ENCODE measurements around the gene WNK1.

Gene WNK1

DNA sequence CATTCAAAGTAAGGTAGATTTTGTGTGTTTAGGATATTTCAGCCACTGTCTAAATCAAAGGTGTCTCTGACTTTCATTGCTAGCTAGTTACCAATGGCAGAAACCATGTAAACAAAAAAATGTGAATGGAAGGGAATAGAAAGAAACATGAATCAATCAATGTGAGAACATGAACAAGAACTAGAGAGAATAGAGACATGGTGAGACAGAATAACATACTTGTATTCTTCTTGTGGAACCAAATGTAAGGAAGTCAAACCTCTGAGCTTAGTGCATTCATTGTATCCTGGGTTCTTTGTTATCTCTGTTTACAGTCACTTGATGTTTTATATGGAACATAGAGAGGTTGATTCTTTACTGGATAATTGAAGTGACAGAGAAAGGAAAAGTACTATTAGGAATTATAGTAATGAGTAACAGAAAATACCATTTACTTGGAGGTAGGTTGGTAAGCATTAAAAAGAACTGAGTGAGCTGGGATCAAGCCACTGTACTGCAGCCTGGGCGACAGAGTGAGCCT is 2.6 kb upstream of the WNK1 start:
- TF ChIP-seq, protein P1, sequence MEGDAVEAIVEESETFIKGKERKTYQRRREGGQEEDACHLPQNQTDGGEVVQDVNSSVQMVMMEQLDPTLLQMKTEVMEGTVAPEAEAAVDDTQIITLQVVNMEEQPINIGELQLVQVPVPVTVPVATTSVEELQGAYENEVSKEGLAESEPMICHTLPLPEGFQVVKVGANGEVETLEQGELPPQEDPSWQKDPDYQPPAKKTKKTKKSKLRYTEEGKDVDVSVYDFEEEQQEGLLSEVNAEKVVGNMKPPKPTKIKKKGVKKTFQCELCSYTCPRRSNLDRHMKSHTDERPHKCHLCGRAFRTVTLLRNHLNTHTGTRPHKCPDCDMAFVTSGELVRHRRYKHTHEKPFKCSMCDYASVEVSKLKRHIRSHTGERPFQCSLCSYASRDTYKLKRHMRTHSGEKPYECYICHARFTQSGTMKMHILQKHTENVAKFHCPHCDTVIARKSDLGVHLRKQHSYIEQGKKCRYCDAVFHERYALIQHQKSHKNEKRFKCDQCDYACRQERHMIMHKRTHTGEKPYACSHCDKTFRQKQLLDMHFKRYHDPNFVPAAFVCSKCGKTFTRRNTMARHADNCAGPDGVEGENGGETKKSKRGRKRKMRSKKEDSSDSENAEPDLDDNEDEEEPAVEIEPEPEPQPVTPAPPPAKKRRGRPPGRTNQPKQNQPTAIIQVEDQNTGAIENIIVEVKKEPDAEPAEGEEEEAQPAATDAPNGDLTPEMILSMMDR (IDR thresholded peaks at IDR 0.05; ENCODE audit: insufficient read depth, low read depth, low read length, missing control alignments): no peak
- DNase-seq (ENCODE audit: low read depth): no peak
- no peak overlapping the region for H3K4me3 ChIP-seq (ENCODE audit: low read length)

DNA sequence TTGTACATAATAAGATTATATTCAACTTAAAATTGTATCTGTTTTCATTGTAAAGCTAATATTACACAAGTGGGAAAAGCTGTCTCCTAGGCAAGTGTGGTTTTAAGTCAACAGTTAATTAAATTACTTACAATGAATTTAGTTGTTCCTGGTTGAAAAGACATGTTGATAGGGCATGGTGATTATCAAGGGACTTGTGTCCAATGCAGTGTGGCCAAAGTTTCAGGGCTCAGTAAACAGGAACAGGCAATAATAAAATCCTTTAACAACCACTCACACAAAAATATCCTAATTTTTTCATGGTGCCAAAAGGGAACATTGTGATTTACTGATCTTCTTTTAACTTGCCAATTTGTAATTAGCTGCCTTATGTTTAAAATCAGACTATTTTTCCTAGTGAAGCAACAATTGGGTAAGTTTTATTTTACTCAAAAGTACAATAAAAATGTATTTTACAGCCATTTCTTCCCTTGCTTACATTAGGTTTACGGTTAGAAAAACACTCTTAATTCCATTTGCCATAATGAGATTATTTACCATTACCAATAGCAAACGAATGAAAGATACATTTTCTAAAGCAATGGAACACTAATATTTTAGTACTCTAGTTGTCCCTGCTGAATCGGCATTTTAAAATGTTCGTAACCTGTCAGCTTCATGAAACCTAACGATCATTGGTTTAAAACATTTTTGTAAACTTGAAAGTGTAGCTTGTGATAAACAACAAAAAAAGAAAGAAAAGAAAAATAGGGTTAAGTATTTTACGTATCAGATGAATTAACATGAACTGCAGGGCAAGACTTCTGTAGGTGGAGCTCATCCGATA is 1.8 kb upstream of the WNK1 start:
- TF ChIP-seq, protein P1 (IDR thresholded peaks at IDR 0.05; ENCODE audit: insufficient read depth, low read depth, low read length, missing control alignments): no peak
- DNase-seq (ENCODE audit: low read depth): no peak

DNA sequence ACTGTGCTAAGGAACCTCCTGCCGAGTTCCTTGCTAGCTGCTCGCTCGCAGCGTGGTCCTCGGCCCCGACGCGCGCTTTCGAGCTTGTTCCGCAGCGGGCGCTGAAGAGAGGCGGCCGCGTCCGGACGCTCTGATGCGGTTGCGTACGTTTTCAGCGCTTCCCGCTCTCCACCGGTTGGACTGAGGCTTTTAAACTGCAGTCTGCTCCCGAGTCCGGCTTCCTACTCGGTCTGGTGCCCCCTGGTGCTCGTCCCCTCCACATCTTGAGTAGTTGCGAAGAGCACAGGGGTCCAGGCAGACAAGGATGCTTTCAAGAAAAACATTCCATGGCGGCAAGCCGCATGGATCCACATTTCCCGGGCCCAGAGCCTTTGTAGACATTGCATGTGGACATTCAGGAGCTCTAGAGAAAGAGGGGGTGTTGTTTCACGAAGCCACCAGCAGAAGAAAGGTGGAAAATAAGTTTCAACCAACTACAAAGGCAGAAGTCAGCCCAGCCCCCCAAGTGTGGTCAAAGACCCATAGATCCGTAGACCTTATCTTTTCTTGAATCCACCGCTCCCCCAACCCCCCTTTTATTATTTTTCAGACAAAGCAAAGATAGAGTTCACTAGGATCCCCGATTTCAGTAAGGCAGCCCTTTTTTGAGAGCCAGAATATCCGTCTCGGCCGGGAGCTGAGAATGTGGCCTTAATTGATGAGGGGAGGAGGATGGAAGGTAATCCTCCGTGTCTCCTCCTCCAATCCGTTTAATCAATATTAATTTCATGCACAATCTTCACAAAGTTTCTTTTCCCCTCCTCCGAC is 984 bp upstream of the WNK1 start:
- peak; percentile 95 for DNase-seq (ENCODE audit: low read depth)
- TF ChIP-seq, protein P1 (IDR thresholded peaks at IDR 0.05; ENCODE audit: insufficient read depth, low read depth, low read length, missing control alignments): peak; percentile 70
- peak overlapping the region; percentile 46 for H3K4me3 ChIP-seq (ENCODE audit: low read length)

More for the DNA sequence above, 1.8 kb upstream of the WNK1 start:
- peak overlapping the region; percentile 46 for H3K4me3 ChIP-seq (ENCODE audit: low read length)

DNA sequence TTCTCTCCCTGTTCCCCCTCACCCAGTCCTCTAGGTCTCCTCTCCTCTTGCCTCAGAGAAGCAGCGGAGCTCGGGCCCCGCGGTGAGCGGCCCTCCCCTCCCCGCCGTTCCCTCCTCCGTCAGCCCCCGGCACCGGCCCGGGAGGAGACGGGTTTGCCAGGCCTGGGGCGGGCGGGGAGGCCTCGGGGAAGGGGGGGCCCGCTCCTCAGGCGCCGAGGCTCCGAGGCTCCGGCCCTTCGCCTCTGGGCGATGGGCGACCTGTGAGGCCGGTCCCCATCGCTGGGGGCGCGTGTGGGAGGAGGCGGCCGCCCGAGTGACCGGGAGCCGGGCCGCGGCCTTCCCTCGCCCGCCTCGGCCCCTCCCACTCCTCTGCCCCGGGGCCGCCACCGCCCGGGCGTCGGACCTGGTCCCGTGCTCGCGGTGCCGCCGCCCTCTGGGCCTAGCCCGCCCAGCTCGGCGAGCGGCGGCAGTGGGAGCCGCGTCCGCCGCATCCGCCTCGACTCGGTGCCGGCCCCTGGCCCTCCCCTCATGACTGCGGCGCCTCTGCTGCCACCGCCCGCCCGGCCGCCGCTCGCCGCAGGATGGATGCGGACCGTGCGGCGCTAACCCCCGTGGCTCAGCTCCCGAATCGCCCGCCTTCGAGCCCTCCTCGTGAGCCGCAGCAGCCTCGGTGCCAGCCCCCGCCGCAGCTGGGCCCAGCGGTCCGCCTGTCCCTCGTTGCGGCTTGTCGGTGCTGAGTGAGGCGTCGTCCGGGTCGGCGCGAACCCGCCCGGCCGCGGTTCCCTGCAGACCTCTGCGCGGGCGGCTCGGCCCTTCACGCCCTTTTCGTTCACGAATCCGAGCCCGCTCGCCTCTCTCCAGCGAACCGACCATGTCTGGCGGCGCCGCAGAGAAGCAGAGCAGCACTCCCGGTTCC is 574 bp downstream of the WNK1 start:
- DNase-seq (ENCODE audit: low read depth): peak; percentile 57
- H3K4me3 ChIP-seq (ENCODE audit: low read length): peak overlapping the region; percentile 95
- TF ChIP-seq, protein P1 (IDR thresholded peaks at IDR 0.05; ENCODE audit: insufficient read depth, low read depth, low read length, missing control alignments): no peak

DNA sequence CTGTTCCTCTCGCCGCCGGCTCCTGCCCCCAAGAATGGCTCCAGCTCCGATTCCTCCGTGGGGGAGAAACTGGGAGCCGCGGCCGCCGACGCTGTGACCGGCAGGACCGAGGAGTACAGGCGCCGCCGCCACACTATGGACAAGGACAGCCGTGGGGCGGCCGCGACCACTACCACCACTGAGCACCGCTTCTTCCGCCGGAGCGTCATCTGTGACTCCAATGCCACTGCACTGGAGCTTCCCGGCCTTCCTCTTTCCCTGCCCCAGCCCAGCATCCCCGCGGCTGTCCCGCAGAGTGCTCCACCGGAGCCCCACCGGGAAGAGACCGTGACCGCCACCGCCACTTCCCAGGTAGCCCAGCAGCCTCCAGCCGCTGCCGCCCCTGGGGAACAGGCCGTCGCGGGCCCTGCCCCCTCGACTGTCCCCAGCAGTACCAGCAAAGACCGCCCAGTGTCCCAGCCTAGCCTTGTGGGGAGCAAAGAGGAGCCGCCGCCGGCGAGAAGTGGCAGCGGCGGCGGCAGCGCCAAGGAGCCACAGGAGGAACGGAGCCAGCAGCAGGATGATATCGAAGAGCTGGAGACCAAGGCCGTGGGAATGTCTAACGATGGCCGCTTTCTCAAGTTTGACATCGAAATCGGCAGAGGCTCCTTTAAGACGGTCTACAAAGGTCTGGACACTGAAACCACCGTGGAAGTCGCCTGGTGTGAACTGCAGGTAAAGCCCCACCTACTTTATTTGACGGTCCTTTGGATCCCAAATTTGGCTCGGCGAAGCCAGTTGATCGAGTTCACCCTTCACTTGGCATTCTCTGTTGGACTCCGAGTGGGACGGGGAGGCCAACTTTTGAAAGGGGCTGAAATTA is 1.5 kb downstream of the WNK1 start:
- peak overlapping the region; percentile 95 for H3K4me3 ChIP-seq (ENCODE audit: low read length)
- TF ChIP-seq, protein P1 (IDR thresholded peaks at IDR 0.05; ENCODE audit: insufficient read depth, low read depth, low read length, missing control alignments): no peak
- peak; percentile 34 for DNase-seq (ENCODE audit: low read depth)
